Heart left ventricle (tissue), 16 donors: ENCODE measurements around the gene RFX4. TPM values are rescaled to one million over a fixed set of nuclear protein-coding genes. Genes with fewer than 3 reads are reported as not detected.

Source experiments
- ATAC-seq, 4 donors: fragments of 200-7000 bp; cut with Tn5 transposase; one replicate each; pipeline ENCODE4 v1.9.1; 2020 to 2022; ENCODE audit warnings: moderate library complexity in 4 of 4, mild to moderate bottlenecking in 3 of 4, moderate number of reproducible peaks in 1 of 4
- DNase-seq, 5 donors: peaks; one replicate each; pipeline ENCODE4 v3.0.0-alpha.2; 2020
- H3K27ac ChIP-seq, 12 donors: fragments of 200-600 bp; sonication (generic) in 4 of 12; one replicate each; pipeline versions ENCODE4 v1.5.0 to v1.8.0; 2016 to 2022; ENCODE audit warnings: mild to moderate bottlenecking in 2 of 12
- H3K27me3 ChIP-seq, 9 donors: fragments of 200-600 bp; sonication (generic) in 2 of 9; one replicate each; pipeline versions ENCODE4 v1.5.1 to v1.8.0; 2016 to 2022; ENCODE audit warnings: mild to moderate bottlenecking in 3 of 9
- H3K36me3 ChIP-seq, 9 donors: fragments of 200-600 bp; sonication (generic) in 2 of 9; one replicate each; pipeline versions ENCODE4 v1.5.0 to v1.8.0; 2018 to 2022; ENCODE audit warnings: mild to moderate bottlenecking in 2 of 9
- H3K4me1 ChIP-seq, 12 donors: fragments of 200-600 bp; sonication (generic) in 4 of 12; one replicate each; pipeline versions ENCODE4 v1.5.0 to v1.8.0; 2016 to 2022; ENCODE audit warnings: mild to moderate bottlenecking in 3 of 12
- H3K4me3 ChIP-seq, 12 donors: fragments of 200-600 bp; sonication (generic) in 4 of 12; one replicate each; pipeline versions ENCODE4 v1.5.0 to v1.8.0; 2017 to 2022; ENCODE audit warnings: mild to moderate bottlenecking in 9 of 12, moderate library complexity in 4 of 12
- H3K9me3 ChIP-seq, 12 donors: fragments of 200-600 bp; sonication (generic) in 4 of 12; one replicate each; pipeline versions ENCODE4 v1.5.0 to v1.8.0; 2016 to 2022; ENCODE audit warnings: mild to moderate bottlenecking in 1 of 12
- POLR2A ChIP-seq, 2 donors: fragments of 450-650 bp; IDR thresholded peaks; one replicate each; pipeline ENCODE4 v1.6.1; 2017; ENCODE audit warnings: antibody characterized with exemption in 2 of 2, mild to moderate bottlenecking in 2 of 2, moderate library complexity in 2 of 2
- WGBS, 4 donors: extraction: QIAGEN DNeasy Blood & Tissue Kit in 2 of 4; methylation state at CpG; one replicate each; pipeline versions ENCODE4 v1.1.5 to v1.1.7; 2013 to 2018; 5-methylcytosine and 5-hydroxymethylcytosine counted together
- intact Hi-C, 10 donors: fragments of 100-400 bp; cut with DNase I; formaldehyde crosslinking; loops; one replicate each; pipeline versions ENCODE4 v1.11.1 to v1.14.2; 2022
- polyA plus RNA-seq, 2 donors: library from polyadenylated mRNA; stranded (reverse); fragments of 200-250 nt; gene quantifications; one replicate each; pipeline ENCODE4 v1.2.3, GENCODE V29; 2013
- total RNA-seq, 9 donors: library from RNA; depleted of rRNA in 2 of 9; stranded (reverse); fragments of >200 nt in 2 of 9; fragmentation: NEBNext Ultra II Directional in 3 of 9; extraction: Animal tissue kit (Norgen Biotek cat#: 25700) in 3 of 9; gene quantifications; one replicate each; pipeline versions ENCODE4 v1.1.0 to v1.2.4, GENCODE V29; 2016 to 2023
- TF ChIP-seq, protein P1 (sequence below), 12 donors: fragments of 200-600 bp; sonication (generic) in 4 of 12; IDR thresholded peaks; one replicate each; pipeline versions ENCODE4 v1.5.0 to v1.8.0; 2018 to 2022; ENCODE audit warnings: antibody characterized with exemption in 12 of 12, mild to moderate bottlenecking in 5 of 12
- donor health status: ischemic (EF 13 %, LVEDD 7.1; RV severe dilation, severe dysfunction).
- donor health status: healthy with polysubstance abuse.
- donor health status: DM: no; HTN: yes; CAD: no.
- donor health status: DM: no; HTN: no; CAD: no.
- donor health status: ischemic (EF 25% LVEDD 6.9; RV normal size, moderate dysfunction).
- donor health status: ischemic (EF 25% LVEDD 5.7; RV mildly dilated, moderate dysfunction).
- donor health status: healthy.
- donor health status: DM: yes; HTN: yes; CAD: no.
- donor health status: ischemic (EF 35%, LVEDD 5.7; RV mildly dilated, moderate dysfunction).
- donor health status: nonischemic (EF 11% LVEDD 7.7; RV severe dilation, severe dysfunction).
- donor health status: DM: yes; HTN: yes; CAD: no.
- donor health status: PGD.
- donor health status: ischemic (EF 29% LVEDD 5.4; RV normal size, mild dysfunction).
- donor health status: nonischemic (EF 23%, LVEDD 6.1; RV moderate dilation, normal function).

RFX4 gene
- total and polyA plus RNA-seq, 11 donors, result 0.09 TPM; not detected in 9

DNA sequence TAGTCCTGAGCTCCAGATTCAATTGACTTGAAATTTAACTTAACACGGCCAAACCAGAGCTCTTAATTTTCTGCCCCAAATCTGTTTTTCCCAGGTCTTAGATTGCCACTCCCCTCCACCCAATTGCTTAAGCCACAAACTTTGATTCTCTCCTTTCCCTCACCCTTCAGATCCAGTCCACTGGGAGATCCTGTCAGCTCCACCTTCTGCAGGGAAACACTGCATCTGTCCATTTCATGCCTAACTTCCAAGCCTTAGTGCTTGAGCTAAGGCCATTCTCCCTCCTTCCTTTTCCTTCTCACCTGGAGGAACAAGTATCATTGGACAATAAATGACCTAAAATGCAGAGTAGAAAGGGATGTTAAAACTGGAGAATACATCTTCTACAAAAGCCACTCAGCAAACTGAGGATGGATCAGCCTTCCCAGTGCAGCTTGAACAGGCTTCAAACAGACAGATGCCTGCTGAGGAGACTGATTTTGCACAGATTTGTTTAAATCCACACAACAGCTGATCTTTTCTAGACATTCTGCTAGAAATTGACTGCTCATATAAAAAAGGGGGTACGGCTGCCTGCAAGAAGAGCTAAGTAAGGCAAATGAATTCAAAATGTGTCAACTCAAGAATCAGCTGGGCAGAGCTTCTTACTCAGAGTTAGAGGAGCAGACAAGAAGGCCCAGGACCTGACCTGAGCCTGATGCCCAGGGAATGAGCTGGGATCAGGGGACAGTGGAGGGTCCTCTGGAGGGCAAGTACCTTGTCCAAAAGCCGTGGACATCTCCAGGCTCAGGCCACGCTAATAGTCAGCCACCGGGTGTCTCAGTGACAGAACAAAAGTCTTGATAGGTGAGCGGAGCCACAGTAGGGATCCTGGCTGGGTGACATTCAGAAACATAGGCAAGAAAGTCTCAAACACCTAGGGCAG, 110.4 kb downstream of the RFX4 start:
- intact Hi-C loops, result no loop called here
- no peak overlapping the region for H3K4me3 ChIP-seq
- H3K4me1 ChIP-seq, result no peaks in the 10 kb centered on the region
- no peak for ATAC-seq
- TF ChIP-seq, protein P1, sequence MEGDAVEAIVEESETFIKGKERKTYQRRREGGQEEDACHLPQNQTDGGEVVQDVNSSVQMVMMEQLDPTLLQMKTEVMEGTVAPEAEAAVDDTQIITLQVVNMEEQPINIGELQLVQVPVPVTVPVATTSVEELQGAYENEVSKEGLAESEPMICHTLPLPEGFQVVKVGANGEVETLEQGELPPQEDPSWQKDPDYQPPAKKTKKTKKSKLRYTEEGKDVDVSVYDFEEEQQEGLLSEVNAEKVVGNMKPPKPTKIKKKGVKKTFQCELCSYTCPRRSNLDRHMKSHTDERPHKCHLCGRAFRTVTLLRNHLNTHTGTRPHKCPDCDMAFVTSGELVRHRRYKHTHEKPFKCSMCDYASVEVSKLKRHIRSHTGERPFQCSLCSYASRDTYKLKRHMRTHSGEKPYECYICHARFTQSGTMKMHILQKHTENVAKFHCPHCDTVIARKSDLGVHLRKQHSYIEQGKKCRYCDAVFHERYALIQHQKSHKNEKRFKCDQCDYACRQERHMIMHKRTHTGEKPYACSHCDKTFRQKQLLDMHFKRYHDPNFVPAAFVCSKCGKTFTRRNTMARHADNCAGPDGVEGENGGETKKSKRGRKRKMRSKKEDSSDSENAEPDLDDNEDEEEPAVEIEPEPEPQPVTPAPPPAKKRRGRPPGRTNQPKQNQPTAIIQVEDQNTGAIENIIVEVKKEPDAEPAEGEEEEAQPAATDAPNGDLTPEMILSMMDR (IDR thresholded peaks at IDR 0.05), result no peak
- TF ChIP-seq POLR2A (IDR thresholded peaks at IDR 0.05), result no peak
- no peaks in the 10 kb centered on the region for H3K27me3 ChIP-seq
- no peaks in the 10 kb centered on the region for H3K36me3 ChIP-seq
- no peak for DNase-seq
- WGBS, 4 donors, result 79 to 93% (median 89%) methylated on average over 6 of the region's 6 CpGs
- H3K9me3 ChIP-seq, result peaks cover 0 to 6% (median under 1%) of the 10 kb centered on the region in 12 donors
- no peak overlapping the region for H3K27ac ChIP-seq

DNA sequence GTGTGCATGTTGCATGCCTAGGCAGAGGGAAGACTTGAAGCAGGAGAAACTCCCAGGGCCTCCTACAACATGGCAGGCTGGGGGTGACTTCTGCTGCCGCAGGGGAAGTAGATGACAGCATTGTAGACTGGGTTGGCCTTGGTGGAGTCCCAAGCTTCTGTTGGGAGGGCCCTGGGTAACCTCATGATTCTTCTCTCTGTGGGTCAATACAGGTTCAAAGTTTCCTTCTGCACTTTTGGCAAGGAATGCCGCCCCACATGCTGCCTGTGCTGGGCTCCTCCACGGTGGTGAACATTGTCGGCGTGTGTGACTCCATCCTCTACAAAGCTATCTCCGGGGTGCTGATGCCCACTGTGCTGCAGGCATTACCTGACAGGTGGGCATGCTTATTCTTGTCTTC, 113.3 kb downstream of the RFX4 start:
- ATAC-seq (no peak), DNase-seq (no peak)
- H3K36me3 ChIP-seq, result no peaks in the 10 kb centered on the region
- WGBS, 4 donors, result 86 to 91% (median 89%) methylated on average over 6 of the region's 6 CpGs
- no peak overlapping the region for H3K4me3 ChIP-seq
- TF ChIP-seq, protein P1 (IDR thresholded peaks at IDR 0.05), result no peak
- no peak for TF ChIP-seq POLR2A (IDR thresholded peaks at IDR 0.05)
- H3K9me3 ChIP-seq, result peaks cover 0 to 24% (median 6%) of the 10 kb centered on the region in 12 donors
- H3K4me1 ChIP-seq, result no peaks in the 10 kb centered on the region
- no peaks in the 10 kb centered on the region for H3K27me3 ChIP-seq
- H3K27ac ChIP-seq, result no peak overlapping the region
- intact Hi-C loops, result no loop called here

DNA sequence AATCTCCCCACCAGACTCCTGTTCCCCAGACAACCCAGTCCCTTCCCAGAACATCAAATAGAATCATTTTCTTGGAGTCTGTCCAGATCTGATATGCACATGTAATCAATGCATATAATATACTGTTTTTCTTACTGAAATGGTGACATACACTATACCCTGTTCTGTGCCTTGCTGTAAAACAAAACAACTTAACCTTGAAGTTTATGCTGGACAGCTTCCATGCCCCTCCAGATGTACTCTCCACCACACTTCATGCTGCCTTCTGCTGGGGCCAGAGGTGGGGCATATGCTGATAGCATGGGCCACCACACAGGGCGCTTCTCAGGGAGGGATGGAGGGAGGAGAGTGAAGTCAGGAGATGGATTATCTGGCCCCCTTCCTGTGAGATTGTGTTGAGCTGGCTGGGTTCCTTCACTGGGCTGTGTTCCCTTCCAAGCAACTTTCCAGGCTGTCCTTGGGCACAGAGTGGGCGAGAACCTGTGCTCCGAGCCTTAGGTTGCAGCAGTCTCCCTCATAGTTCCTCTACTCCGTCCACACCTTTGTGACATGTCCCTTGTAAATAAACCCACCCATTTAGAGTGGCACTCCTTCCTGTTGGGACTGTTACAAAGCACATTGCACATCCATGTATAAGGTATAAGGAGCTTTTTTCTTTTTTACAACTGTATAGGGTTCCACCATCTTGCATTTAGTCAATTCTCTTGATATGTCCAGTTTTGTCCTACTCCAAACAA, 114.0 kb downstream of the RFX4 start:
- no peak overlapping the region for H3K27ac ChIP-seq
- no peak for DNase-seq
- WGBS, 4 donors, result 73 to 86% (median 80%) methylated on average over 4 of the region's 4 CpGs

More for the DNA sequence above, 114.0 kb downstream of the RFX4 start:
- no peak for ATAC-seq
- intact Hi-C loops, result no loop called here
- Histone ChIP-seq H3K4me3 (no peak overlapping the region), H3K9me3 (peaks cover 0 to 28% (median 7%) of the 10 kb centered on the region in 12 donors), H3K27me3 (no peaks in the 10 kb centered on the region), H3K4me1 (no peaks in the 10 kb centered on the region), H3K36me3 (no peaks in the 10 kb centered on the region)
- TF ChIP-seq POLR2A (IDR thresholded peaks at IDR 0.05), result no peak
- TF ChIP-seq, protein P1 (IDR thresholded peaks at IDR 0.05), result no peak
